Measurements from ENCODE around the gene ADARB1.

- TF ChIP-seq ZNF565 (CRISPR knock-in tag; conservative IDR thresholded peaks at IDR 0.05; ENCODE audit: low read depth) (no peak), CREB5 (CRISPR knock-in tag; IDR thresholded peaks at IDR 0.05; ENCODE audit: low read depth) (no peak), ARNTL (CRISPR knock-in tag; IDR thresholded peaks at IDR 0.05; ENCODE audit: borderline replicate concordance, low read depth) (no peak), PPARA (CRISPR knock-in tag; IDR thresholded peaks at IDR 0.05; ENCODE audit: borderline replicate concordance) (no peak), CSRNP3 (CRISPR knock-in tag; IDR thresholded peaks at IDR 0.05) (no peak), TSHZ2 (CRISPR knock-in tag; IDR thresholded peaks at IDR 0.05) (no peak), ZNF70 (CRISPR knock-in tag; IDR thresholded peaks at IDR 0.05) (no peak), ZC3H10 (CRISPR knock-in tag; IDR thresholded peaks at IDR 0.05) (no peak), ZFP3 (CRISPR knock-in tag; IDR thresholded peaks at IDR 0.05) (no peak), ZFP30 (CRISPR knock-in tag; IDR thresholded peaks at IDR 0.05) (no peak)
- TF ChIP-seq, protein P1, sequence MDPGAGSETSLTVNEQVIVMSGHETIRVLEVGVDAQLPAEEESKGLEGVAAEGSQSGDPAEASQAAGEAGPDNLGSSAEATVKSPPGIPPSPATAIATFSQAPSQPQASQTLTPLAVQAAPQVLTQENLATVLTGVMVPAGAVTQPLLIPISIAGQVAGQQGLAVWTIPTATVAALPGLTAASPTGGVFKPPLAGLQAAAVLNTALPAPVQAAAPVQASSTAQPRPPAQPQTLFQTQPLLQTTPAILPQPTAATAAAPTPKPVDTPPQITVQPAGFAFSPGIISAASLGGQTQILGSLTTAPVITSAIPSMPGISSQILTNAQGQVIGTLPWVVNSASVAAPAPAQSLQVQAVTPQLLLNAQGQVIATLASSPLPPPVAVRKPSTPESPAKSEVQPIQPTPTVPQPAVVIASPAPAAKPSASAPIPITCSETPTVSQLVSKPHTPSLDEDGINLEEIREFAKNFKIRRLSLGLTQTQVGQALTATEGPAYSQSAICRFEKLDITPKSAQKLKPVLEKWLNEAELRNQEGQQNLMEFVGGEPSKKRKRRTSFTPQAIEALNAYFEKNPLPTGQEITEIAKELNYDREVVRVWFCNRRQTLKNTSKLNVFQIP (CRISPR knock-in tag; IDR thresholded peaks at IDR 0.05; ENCODE audit: borderline replicate concordance, low read depth) = no peak
Observed at GRCh38 chr21:45045481-45045880, 28.9 kb upstream of the ADARB1 start.
